Spleen (tissue), 7 donors: ENCODE measurements around the gene MED13L.

Experiments
- CTCF ChIP-seq, 11 experiments: fragments of 200-600 bp in 7 of 11; fragments of 450-650 bp in 4 of 11; sonication (generic) in 4 of 11; IDR thresholded peaks in 8 of 11; conservative IDR thresholded peaks in 3 of 11; 1 replicate in 7 of 11; 2 replicates in 4 of 11; pipeline versions ENCODE4 v1.4.0 to v1.8.0; 2016 to 2021; ENCODE audit warnings: antibody characterized with exemption in 11 of 11, inconsistent platforms in 4 of 11, mild to moderate bottlenecking in 1 of 11
- POLR2A ChIP-seq, 3 donors: fragments of 450-650 bp; IDR thresholded peaks; one replicate each; pipeline ENCODE4 v1.5.1; 2017; ENCODE audit warnings: antibody characterized with exemption in 3 of 3, mild to moderate bottlenecking in 1 of 3
- POLR2AphosphoS5 ChIP-seq, 3 donors: sonication (generic); formaldehyde crosslinking; IDR thresholded peaks; one replicate each; pipeline ENCODE4 v1.5.1; 2017; ENCODE audit warnings: antibody characterized with exemption in 3 of 3
- donor health status: DM: no; HTN: no; CAD: no; lungs with moderate emphysema.
- donor health status: DM: no; HTN: no; CAD: no.
- donor health status: DM: no; HTN: no; CAD: no.

GRCh38 chr12:115998794-115999478, 278.6 kb downstream of the MED13L start:
- TF ChIP-seq POLR2A (IDR thresholded peaks at IDR 0.05), result no peak
- no peak for TF ChIP-seq CTCF (IDR thresholded peaks at IDR 0.05 in 8 of 11, conservative IDR thresholded peaks at IDR 0.05 in 3 of 11)
- TF ChIP-seq POLR2AphosphoS5 (IDR thresholded peaks at IDR 0.05), result no peak
